ENCODE data around the gene PRKCD. TPM values are rescaled to one million over a fixed set of nuclear protein-coding genes. Genes with fewer than 3 reads are reported as not detected.

The PRKCD gene
- total RNA-seq, 1 donor from 2014 or later: 78.4 TPM

DNA sequence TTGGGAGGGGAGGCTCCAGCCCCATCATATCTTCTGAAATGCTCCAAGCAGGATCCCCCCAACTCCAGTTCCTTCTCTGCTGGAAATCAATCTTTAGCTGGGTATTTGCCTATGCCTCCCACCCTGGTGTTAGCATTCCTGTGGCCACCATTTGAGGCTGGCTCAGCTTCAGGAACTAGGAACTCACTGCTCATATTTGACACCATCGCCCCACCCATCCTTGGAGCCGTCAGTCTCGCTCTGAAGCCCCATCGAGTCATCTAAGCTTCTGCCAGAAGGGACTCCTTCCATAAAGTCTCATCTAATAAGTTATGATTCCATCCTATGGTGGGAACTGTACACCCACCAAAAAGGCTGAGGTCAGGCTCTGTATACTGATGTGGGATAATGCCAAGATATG lies 26.4 kb downstream of the PRKCD start:
- Histone ChIP-seq H3K4me3 (no peak overlapping the region), H3K27ac (no peak overlapping the region), H3K9me3 (no peaks in the 10 kb centered on the region), H3K27me3 (no peaks in the 10 kb centered on the region), H3K36me3 (peaks cover 88% of the 10 kb centered on the region), H3K4me1 (peaks cover under 1% of the 10 kb centered on the region)
- DNase-seq (no peak), ATAC-seq (no peak)
- intact Hi-C loops (cut with DNase I): no loop called here
- TF ChIP-seq, protein P1, sequence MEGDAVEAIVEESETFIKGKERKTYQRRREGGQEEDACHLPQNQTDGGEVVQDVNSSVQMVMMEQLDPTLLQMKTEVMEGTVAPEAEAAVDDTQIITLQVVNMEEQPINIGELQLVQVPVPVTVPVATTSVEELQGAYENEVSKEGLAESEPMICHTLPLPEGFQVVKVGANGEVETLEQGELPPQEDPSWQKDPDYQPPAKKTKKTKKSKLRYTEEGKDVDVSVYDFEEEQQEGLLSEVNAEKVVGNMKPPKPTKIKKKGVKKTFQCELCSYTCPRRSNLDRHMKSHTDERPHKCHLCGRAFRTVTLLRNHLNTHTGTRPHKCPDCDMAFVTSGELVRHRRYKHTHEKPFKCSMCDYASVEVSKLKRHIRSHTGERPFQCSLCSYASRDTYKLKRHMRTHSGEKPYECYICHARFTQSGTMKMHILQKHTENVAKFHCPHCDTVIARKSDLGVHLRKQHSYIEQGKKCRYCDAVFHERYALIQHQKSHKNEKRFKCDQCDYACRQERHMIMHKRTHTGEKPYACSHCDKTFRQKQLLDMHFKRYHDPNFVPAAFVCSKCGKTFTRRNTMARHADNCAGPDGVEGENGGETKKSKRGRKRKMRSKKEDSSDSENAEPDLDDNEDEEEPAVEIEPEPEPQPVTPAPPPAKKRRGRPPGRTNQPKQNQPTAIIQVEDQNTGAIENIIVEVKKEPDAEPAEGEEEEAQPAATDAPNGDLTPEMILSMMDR (IDR thresholded peaks at IDR 0.05): no peak

- DNase-seq (no peak), ATAC-seq (no peak)
- no peak overlapping the region for H3K4me3 ChIP-seq
- H3K27me3 ChIP-seq: no peaks in the 10 kb centered on the region
- H3K9me3 ChIP-seq: no peaks in the 10 kb centered on the region
- peaks cover 7% of the 10 kb centered on the region for H3K4me1 ChIP-seq
- H3K27ac ChIP-seq: no peak overlapping the region
- intact Hi-C loops (cut with DNase I): no loop called here
- H3K36me3 ChIP-seq: peaks cover 87% of the 10 kb centered on the region
- TF ChIP-seq, protein P1 (IDR thresholded peaks at IDR 0.05): no peak
Observed at GRCh38 chr3:53188136-53188685, 27.2 kb downstream of the PRKCD start.

DNA sequence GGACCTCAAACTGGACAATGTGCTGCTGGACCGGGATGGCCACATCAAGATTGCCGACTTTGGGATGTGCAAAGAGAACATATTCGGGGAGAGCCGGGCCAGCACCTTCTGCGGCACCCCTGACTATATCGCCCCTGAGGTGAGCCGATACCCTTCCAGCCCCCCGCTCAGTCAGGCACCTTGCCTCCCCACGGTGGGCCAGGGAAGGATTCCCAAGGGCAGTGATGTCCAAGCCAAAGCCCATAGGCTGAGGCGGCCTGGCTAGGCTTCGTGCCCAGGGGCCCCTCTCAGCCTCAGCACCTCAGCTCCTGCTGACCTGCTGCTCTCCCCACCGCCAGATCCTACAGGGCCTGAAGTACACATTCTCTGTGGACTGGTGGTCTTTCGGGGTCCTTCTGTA lies 27.7 kb downstream of the PRKCD start:
- TF ChIP-seq, protein P1 (IDR thresholded peaks at IDR 0.05): no peak
- intact Hi-C loops (cut with DNase I): no loop called here
- no peaks in the 10 kb centered on the region for H3K27me3 ChIP-seq
- no peak for DNase-seq
- H3K4me3 ChIP-seq: no peak overlapping the region
- H3K4me1 ChIP-seq: peaks cover 12% of the 10 kb centered on the region
- peaks cover 86% of the 10 kb centered on the region for H3K36me3 ChIP-seq
- no peak for ATAC-seq
- H3K27ac ChIP-seq: no peak overlapping the region
- H3K9me3 ChIP-seq: no peaks in the 10 kb centered on the region

DNA sequence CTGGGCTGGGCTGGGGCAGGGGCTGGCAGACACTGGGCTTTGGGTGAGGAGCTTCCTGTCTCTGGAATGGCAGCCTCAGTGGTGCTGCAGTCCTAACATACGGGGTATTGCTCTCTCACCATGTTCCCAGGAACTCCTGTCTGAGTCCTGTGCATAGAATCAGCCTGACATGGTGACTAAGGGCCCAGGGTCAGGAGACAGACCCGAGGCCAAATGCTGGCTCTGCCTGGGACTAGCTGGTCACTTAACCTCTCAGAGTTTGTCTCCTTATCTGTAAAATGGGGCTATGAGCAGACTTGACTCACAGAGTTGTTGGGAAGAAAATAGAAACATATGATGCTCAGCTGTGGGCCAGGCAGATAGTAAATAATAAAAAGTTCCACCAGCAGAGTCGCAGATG lies 28.3 kb downstream of the PRKCD start:
- H3K27me3 ChIP-seq: no peaks in the 10 kb centered on the region
- H3K4me3 ChIP-seq: no peak overlapping the region
- TF ChIP-seq, protein P1 (IDR thresholded peaks at IDR 0.05): no peak
- H3K4me1 ChIP-seq: peaks cover 17% of the 10 kb centered on the region
- no peak for ATAC-seq
- no peak overlapping the region for H3K27ac ChIP-seq
- no peak for DNase-seq
- no peaks in the 10 kb centered on the region for H3K9me3 ChIP-seq
- intact Hi-C loops (cut with DNase I): no loop called here
- H3K36me3 ChIP-seq: peaks cover 84% of the 10 kb centered on the region

DNA sequence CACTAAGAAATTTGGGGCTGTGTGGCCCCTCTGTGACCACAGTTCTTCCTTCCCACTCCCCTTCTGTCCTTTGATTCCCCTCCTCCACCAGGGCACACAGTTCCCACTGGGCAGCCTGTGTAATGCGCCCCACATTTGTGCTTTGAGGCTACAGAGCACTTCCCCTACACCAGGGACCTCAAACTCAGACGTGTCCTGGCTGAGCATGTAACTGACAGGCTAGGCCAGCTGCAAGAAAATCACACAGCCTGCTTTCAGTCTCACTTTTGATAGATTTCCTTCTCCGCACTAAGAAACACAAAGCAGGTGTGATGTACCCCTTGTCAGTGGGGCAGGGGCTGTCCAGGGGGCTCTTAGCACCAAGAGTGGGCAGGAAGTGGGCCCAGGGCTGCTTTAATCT lies 29.6 kb downstream of the PRKCD start:
- intact Hi-C loops (cut with DNase I): no loop called here
- Histone ChIP-seq H3K4me3 (no peak overlapping the region), H3K27me3 (no peaks in the 10 kb centered on the region), H3K36me3 (peaks cover 74% of the 10 kb centered on the region), H3K4me1 (peaks cover 19% of the 10 kb centered on the region), H3K27ac (no peak overlapping the region), H3K9me3 (no peaks in the 10 kb centered on the region)
- ATAC-seq (no peak), DNase-seq (no peak)
- TF ChIP-seq, protein P1 (IDR thresholded peaks at IDR 0.05): no peak
